Smooth muscle cell (in vitro differentiated cells): ENCODE data around the gene LHFPL3. TPM values are rescaled to one million over a fixed set of nuclear protein-coding genes. Genes with fewer than 3 reads are reported as not detected.

ENCODE experiments used
- DNase-seq: peaks from one replicate; lab custom pipeline; 2025; ENCODE audit not compliant: unreplicated experiment; lab: John Stamatoyannopoulos, UW
- H2AFZ ChIP-seq: fragments of 200-600 bp; sonication (generic); 2 replicates; pipeline ENCODE4 v1.6.0; 2016; ENCODE audit warnings: antibody characterized with exemption, low read depth, mild to moderate bottlenecking
- H3F3A ChIP-seq: fragments of 200-600 bp; sonication (generic); 2 replicates; pipeline ENCODE4 v1.6.0; 2017; ENCODE audit warnings: antibody characterized with exemption, low read depth
- H3K27ac ChIP-seq: fragments of 200-600 bp; sonication (generic); 2 replicates; pipeline ENCODE4 v1.5.1; 2016; ENCODE audit warnings: low read depth, mild to moderate bottlenecking
- H3K27me3 ChIP-seq: fragments of 200-600 bp; sonication (generic); 2 replicates; pipeline ENCODE4 v1.6.1; 2016; ENCODE audit warnings: low read depth, mild to moderate bottlenecking
- H3K36me3 ChIP-seq: fragments of 200-600 bp; sonication (generic); 2 replicates; pipeline ENCODE4 v1.5.1; 2016; ENCODE audit warnings: low read depth
- H3K4me1 ChIP-seq: fragments of 200-600 bp; sonication (generic); 2 replicates; pipeline ENCODE4 v1.5.1; 2016; ENCODE audit warnings: low read depth
- H3K4me2 ChIP-seq: fragments of 200-600 bp; sonication (generic); 2 replicates; pipeline ENCODE4 v1.6.0; 2016; ENCODE audit warnings: mild to moderate bottlenecking
- H3K4me3 ChIP-seq: fragments of 200-600 bp; sonication (generic); 2 replicates; pipeline ENCODE4 v1.5.1; 2016; ENCODE audit warnings: mild to moderate bottlenecking
- H3K79me2 ChIP-seq: fragments of 200-600 bp; sonication (generic); 2 replicates; pipeline ENCODE4 v1.6.0; 2016; ENCODE audit warnings: low read depth, mild to moderate bottlenecking
- H3K9ac ChIP-seq: fragments of 200-600 bp; sonication (generic); 2 replicates; pipeline ENCODE4 v1.6.0; 2016; ENCODE audit warnings: low read depth
- H3K9me3 ChIP-seq: fragments of 200-600 bp; sonication (generic); replicated peaks from 2 replicates; pipeline ENCODE4 v1.5.1; 2016; ENCODE audit warnings: low read depth
- H4K20me1 ChIP-seq: fragments of 200-600 bp; sonication (generic); 2 replicates; pipeline ENCODE4 v1.6.0; 2016; ENCODE audit warnings: low read depth
- CTCF ChIP-seq: fragments of 200-600 bp; sonication (generic); IDR thresholded peaks from 2 replicates; pipeline ENCODE4 v1.5.1; 2017; ENCODE audit warnings: borderline replicate concordance, mild to moderate bottlenecking, antibody characterized with exemption; ENCODE audit not compliant: insufficient read depth, poor library complexity, severe bottlenecking
- WGBS: methylation state at CpG from one replicate; pipeline ENCODE4 v1.1.7; 2016; ENCODE audit warnings: low lambda C conversion rate; 5-methylcytosine and 5-hydroxymethylcytosine counted together
- polyA plus RNA-seq: library from polyadenylated mRNA; unstranded; fragments of >200 nt; fragmentation: Nextera tagmentation; extraction: Ambion mirVana; gene quantifications from 2 replicates; pipeline ENCODE4 v1.2.1, GENCODE V29; 2016
- total RNA-seq: library from RNA; depleted of rRNA; stranded (reverse); fragments of >200 nt; gene quantifications from 2 replicates; pipeline ENCODE4 v1.2.3, GENCODE V29; 2014

LHFPL3 gene
- total and polyA plus RNA-seq, 2 experiments from 2014 or later = not detected

GRCh38 chr7:104397442-104397841, 69.0 kb downstream of the LHFPL3 start:
- no peaks in the 10 kb centered on the region for H3K36me3 ChIP-seq
- no peak overlapping the region for H3K4me3 ChIP-seq
- H4K20me1 ChIP-seq = no peaks in the 10 kb centered on the region
- H3F3A ChIP-seq = no peaks in the 10 kb centered on the region
- no peak overlapping the region for H3K9ac ChIP-seq
- WGBS = 48% methylated on average over 4 of the region's 4 CpGs
- H3K4me1 ChIP-seq = no peaks in the 10 kb centered on the region
- H3K27ac ChIP-seq = no peak overlapping the region
- no peak overlapping the region for H2AFZ ChIP-seq
- DNase-seq = no peak
- no peaks in the 10 kb centered on the region for H3K27me3 ChIP-seq
- H3K4me2 ChIP-seq = no peak overlapping the region
- H3K79me2 ChIP-seq = no peaks in the 10 kb centered on the region
- no peaks in the 10 kb centered on the region for H3K9me3 ChIP-seq
- no peak for TF ChIP-seq CTCF

GRCh38 chr7:104408371-104408770, 80.0 kb downstream of the LHFPL3 start:
- no peaks in the 10 kb centered on the region for H3K27me3 ChIP-seq

GRCh38 chr7:104410742-104411141, 82.3 kb downstream of the LHFPL3 start:
- 83% methylated on average over 5 of the region's 5 CpGs for WGBS
- Histone ChIP-seq H3K36me3 (no peaks in the 10 kb centered on the region), H2AFZ (no peak overlapping the region), H3K4me1 (no peaks in the 10 kb centered on the region), H3K9me3 (no peaks in the 10 kb centered on the region), H3K27me3 (no peaks in the 10 kb centered on the region), H3K79me2 (no peaks in the 10 kb centered on the region), H4K20me1 (no peaks in the 10 kb centered on the region), H3F3A (no peaks in the 10 kb centered on the region), H3K4me2 (no peak overlapping the region), H3K27ac (no peak overlapping the region), H3K4me3 (no peak overlapping the region), H3K9ac (no peak overlapping the region)
- no peak for DNase-seq
- TF ChIP-seq CTCF = no peak

More at GRCh38 chr7:104408371-104408770, 80.0 kb downstream of the LHFPL3 start:
- Histone ChIP-seq H2AFZ (no peak overlapping the region), H3K9ac (no peak overlapping the region), H3K9me3 (no peaks in the 10 kb centered on the region), H3K4me2 (no peak overlapping the region), H3K4me1 (no peaks in the 10 kb centered on the region), H3K4me3 (no peak overlapping the region), H3K27ac (no peak overlapping the region), H3K79me2 (no peaks in the 10 kb centered on the region), H4K20me1 (no peaks in the 10 kb centered on the region), H3F3A (no peaks in the 10 kb centered on the region), H3K36me3 (no peaks in the 10 kb centered on the region)
- no peak for DNase-seq
- TF ChIP-seq CTCF = no peak
- WGBS = 85% methylated on average over 1 of the region's 1 CpG

- no peaks in the 10 kb centered on the region for H3K4me1 ChIP-seq
- H3K4me2 ChIP-seq = no peak overlapping the region
- no peak overlapping the region for H3K27ac ChIP-seq
- no peaks in the 10 kb centered on the region for H3K36me3 ChIP-seq
- H3F3A ChIP-seq = no peaks in the 10 kb centered on the region
- no peak for TF ChIP-seq CTCF
- no peak for DNase-seq
- WGBS = 74% methylated on average over 3 of the region's 3 CpGs
- no peaks in the 10 kb centered on the region for H3K27me3 ChIP-seq
- H4K20me1 ChIP-seq = no peaks in the 10 kb centered on the region
- H3K79me2 ChIP-seq = no peaks in the 10 kb centered on the region
- no peaks in the 10 kb centered on the region for H3K9me3 ChIP-seq
- no peak overlapping the region for H3K9ac ChIP-seq
- no peak overlapping the region for H2AFZ ChIP-seq
- H3K4me3 ChIP-seq = no peak overlapping the region
Observed at GRCh38 chr7:104412911-104413310, 84.5 kb downstream of the LHFPL3 start.
